Astrocyte of the cerebellum (primary cell): Measurements from ENCODE around the gene RAB6A.

Source experiments
- DNase-seq: peaks from one replicate; pipeline ENCODE4 v3.0.0-alpha.2; 2011; ENCODE audit warnings: low read depth
- H3K4me3 ChIP-seq: 2 replicates; pipeline ENCODE4 v1.5.1; 2011; ENCODE audit warnings: mild to moderate bottlenecking, low read depth, low read length, moderate library complexity
- CTCF ChIP-seq: IDR thresholded peaks from 2 replicates; pipeline ENCODE4 v1.5.1; 2012; ENCODE audit warnings: low read length, low read depth, moderate library complexity, mild to moderate bottlenecking; ENCODE audit errors: missing control alignments
- in situ Hi-C: cut with HindIII; loops from 2 replicates; pipeline ENCODE4 v1.10.0; 2017; ENCODE audit warnings: low sequenced_read_pairs

RAB6A gene

GRCh38 chr11:73659961-73660360 is 100.9 kb downstream of the RAB6A start:
- TF ChIP-seq CTCF: no peak
- H3K4me3 ChIP-seq: no peak overlapping the region
- DNase-seq: no peak
- in situ Hi-C loops: no loop called here

GRCh38 chr11:73656985-73657384 is 103.9 kb downstream of the RAB6A start:
- no peak for DNase-seq
- no peak overlapping the region for H3K4me3 ChIP-seq
- in situ Hi-C loops: no loop called here
- TF ChIP-seq CTCF: no peak

GRCh38 chr11:73655686-73656085 is 105.2 kb downstream of the RAB6A start:
- no peak for DNase-seq
- in situ Hi-C loops: no loop called here
- no peak overlapping the region for H3K4me3 ChIP-seq
- TF ChIP-seq CTCF: no peak

- in situ Hi-C loops: loop anchor here (5.0 kb wide), 1 partner anchor 187 kb away; no protein-coding TSS in a partner anchor
- no peak overlapping the region for H3K4me3 ChIP-seq
- no peak for DNase-seq
- TF ChIP-seq CTCF: no peak
Measured at GRCh38 chr11:73654482-73655021, 106.3 kb downstream of the RAB6A start.

- H3K4me3 ChIP-seq: no peak overlapping the region
- DNase-seq: no peak
- no peak for TF ChIP-seq CTCF
- in situ Hi-C loops: loop anchor here (5.0 kb wide), 1 partner anchor 187 kb away; no protein-coding TSS in a partner anchor
Measured at GRCh38 chr11:73653996-73654395, 106.9 kb downstream of the RAB6A start.

- TF ChIP-seq CTCF: no peak
- H3K4me3 ChIP-seq: no peak overlapping the region
- no peak for DNase-seq
- in situ Hi-C loops: loop anchor here (5.0 kb wide), 1 partner anchor 186 kb away; no protein-coding TSS in a partner anchor
Measured at GRCh38 chr11:73652856-73653559, 107.9 kb downstream of the RAB6A start.
